CMK (cell line): ENCODE measurements around the gene GAS1.

Experiments used
- DNase-seq: peaks from one replicate; pipeline ENCODE4 v3.0.0-alpha.2; 2010; ENCODE audit warnings: low read depth

Gene GAS1

DNA sequence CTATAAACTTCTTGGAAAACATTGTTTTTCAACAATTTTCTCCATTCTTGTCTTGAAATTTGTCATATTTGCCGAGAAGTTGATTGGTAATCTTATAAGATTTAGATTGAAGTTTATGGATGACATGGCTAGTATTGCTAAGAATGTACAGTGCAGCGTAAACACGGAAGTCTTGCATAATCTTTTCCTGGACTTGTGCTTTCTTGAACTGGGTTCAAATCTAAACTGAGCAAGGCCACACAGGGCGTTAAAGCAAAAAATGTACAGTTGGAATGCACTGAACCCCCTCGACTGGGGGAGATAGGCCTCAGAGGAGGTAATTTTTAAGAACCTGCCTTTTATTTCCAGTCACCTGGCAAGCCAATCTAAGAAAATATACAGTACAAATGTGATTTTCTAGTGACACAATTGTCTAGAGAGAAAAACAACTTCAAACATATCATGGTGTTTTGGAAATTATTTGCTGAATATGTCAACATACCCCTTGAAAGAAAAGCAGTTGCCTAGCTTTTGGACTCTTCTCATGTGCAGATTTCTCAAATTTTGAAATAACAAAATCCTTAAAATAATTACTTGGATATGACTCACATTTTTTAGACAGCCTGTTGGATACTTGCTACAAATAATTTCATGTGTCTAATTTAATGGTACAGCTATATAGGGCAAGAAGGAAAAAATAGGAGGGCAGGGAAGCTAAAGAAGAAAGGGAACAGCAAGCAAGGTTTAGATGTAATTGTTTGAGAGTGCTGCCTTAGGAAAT is 18.5 kb upstream of the GAS1 start:
- DNase-seq = no peak

DNA sequence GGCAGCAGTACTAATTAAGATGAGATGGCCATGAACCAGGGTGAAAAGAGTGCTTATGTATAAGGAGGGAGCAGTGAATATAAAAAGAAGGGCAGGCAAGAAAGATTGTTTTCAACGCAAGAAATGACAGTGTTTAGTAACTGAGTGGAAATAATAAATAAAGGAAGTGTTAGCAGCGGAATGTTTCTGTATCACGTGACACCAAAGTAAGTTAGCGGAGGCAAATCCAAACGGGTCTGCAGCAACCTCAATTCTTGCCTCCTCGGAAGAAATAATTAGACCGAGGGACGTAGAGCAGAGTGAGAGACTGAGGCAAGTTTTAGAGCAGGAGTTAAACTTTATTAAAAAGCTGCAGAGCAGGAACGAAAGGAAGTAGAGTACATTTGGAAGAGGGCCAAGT is 15.4 kb upstream of the GAS1 start:
- DNase-seq = no peak

DNA sequence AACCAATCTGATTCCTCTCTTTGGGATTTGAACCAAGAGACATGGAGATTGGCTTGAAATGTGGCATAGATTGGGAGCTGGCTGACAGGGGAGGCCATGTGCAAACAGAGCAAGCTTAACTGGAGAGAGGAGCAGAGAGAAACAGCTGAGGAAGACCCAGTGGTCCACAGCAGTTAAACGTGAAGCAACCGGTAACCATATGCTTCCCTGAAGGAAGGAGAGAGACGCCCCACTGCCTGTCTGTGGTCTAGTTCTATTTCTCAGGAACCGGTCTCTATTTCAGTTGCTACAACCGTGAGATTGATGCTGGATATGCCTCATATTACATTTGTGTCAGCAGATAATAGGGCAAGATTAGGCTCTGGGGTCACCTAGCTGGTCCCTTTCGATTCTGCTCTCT is 13.6 kb upstream of the GAS1 start:
- DNase-seq = no peak

DNA sequence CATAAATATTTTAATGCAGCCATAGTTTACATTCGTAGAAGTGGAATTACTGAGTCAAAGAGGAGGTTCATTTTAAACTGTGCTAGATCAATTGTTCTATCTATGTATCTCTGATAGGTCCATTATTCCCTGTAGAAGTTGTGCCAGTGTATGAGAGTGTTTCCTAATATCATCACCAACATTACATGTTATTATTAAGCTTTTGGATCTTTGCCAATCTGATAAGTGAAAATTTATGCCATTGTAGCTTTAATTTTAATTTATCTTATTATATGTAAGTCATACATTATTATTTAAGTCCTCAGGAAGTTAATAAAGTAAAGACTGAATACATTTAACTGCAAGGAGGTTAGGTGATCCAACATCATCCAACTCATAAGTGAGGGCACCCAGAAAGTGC is 10.9 kb upstream of the GAS1 start:
- DNase-seq = no peak

DNA sequence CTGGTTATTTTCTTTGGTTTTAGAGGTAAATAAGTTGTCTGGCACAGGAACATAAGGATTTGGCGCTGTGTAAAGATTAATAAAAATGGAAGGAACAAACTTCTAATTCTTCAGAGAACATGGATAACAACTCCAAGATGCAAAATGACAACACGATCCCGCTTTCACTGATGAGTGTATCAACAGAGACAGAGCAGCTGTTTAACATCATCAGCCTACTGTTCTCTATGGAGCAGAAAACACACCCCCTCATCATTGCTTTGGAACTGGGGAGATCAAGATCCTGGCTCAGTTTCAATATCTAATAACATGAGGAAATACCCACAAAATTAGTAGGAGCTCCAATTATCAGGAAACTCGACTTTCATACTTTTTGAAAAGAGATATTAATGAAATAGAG is 8.3 kb upstream of the GAS1 start:
- DNase-seq = no peak

DNA sequence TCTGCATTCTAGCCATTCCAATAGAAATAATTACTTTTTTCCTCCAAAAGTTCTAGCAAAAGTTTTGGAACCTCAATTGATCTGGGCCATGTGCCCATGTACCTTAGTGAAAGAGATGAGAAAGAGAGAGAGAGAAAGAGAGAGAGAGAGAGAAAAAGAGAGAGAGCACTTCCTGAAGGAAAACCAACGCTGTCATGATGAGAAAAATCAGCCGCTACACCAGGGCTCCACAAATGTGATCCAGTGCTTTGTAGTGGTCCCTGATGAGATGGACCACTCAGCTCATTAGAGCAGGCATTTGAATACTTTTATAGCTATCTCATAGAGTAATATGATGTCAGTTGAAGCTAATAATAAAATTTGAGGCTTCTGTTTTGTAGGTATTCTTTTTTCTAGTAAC is 7.7 kb upstream of the GAS1 start:
- no peak for DNase-seq

DNA sequence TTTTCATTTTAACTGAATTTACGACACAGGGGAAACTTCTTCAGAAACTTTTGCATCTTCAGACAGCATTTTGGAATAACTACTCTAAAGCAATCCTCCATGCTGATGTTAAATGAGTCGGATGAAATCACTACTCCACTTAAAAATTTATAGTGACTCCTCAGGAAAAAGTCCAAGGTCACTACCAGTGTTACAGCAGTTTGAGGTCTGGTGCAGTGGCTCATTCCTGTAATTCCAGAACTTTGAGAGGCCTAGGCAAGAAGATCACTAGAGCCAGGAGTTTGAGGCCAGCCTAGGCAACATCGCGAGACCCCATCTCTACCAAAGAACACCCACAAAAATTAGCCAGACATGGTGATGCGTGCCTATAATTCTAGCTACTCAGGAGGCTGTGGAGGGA is 5.9 kb upstream of the GAS1 start:
- no peak for DNase-seq

DNA sequence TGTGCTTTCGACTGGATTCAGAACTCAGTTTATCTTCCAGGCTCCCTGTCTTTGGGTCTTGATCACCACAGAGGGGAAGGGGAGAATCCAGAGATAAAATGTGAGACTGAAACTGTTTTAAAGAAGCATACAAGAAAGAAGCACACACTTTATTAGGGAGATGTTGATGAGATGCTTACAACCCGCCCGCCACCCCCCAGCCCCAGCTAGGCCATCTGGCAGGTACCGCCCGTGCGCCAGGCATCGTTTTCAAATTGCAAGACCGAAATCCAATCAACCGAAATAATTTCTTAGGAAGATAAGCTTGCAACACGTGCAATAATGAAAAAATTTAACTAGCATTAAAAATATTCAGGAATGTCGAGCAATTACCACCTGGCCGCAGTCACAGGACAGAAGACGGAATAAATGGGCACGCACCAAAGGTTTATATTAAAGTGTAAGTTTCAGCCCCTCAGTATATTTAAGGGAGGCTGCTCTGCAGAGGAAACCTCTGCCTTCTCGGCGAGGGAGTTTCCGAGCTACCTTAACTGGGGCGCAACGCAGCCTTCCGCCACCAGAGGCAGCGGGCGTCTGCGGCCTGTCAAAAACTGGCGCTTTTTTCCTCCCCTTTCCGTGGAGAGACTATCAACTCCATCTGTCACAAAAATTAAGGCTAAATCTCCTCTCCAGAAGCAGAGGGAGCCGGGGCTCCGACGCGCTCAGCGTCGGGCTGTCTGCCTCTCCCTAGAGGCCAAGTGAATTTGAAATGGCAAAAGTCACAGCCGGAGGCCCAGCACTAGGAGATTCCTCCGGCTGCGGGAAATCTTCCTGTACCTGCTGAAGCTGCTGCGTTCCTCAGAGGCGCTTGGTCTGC is 996 bp upstream of the GAS1 start:
- DNase-seq = peak; percentile 30

DNA sequence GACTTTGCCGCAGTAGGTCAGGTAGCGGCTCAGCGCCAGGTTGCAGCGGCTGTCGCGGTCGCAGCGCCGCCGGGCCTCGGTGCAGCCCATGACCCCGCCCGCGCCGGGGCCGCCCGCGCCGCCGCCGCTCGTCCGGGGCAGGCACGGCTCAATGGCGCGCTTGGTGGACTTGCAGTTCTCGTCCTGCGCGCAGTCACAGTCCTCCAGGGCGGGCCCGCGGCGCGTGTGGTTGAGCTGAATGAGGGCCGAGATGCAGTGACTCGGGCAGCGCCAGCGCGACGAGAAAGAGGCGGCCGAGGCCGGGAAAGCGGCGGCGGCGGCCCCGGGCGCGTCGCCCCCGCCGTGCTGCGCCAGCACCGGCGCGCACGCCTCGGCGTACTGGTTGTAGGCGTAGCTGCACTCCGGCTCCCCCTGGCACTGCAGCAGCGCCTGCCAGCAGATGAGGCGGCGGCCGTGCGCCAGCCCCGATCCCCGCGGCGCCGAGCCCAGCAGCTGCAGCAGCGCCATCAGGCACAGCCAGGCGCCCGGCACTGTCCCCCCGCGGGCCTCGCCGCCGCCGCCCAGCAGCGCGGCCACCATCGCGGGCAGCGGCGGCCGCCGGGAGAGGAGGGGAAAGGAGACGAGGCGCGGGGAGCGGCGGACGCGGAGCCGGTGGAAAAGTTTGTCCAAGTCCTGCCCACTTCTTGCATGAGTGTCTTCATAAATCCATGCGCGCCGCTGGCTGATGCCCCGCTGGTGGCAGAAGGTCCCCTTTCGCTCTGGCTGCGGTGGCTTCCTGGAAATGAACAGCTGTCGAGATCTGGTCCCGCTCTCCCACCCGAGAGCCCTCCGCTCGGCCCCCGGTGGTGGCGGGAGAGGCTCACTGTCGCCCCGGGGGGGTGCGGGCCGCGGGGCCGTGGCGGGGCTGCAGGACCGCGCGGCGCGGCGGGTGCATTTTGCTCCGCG is 833 bp downstream of the GAS1 start:
- no peak for DNase-seq

DNA sequence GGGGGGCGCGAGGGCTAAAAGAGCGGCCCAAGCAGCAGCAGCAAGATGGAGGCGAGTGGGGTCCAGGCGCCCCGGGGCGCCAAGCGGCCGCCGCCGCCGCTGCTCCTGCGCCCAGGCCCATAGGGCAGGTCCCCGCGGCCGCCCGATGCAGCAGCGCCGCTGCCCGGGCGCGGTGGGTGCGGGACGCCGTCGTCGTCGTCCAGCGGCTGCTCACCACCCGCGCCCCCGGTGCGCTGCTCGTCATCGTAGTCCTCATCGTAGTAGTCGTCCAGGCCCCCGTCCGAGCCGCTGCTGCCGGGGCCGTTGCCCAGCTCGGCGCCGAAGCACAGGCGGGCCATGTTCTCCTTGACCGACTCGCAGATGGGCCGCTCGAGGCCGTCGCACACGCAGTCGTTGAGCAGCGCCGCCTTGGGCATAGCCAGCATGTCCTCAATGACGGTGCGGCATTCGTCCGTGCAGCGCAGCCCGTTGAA is 1.5 kb downstream of the GAS1 start:
- DNase-seq = no peak

DNA sequence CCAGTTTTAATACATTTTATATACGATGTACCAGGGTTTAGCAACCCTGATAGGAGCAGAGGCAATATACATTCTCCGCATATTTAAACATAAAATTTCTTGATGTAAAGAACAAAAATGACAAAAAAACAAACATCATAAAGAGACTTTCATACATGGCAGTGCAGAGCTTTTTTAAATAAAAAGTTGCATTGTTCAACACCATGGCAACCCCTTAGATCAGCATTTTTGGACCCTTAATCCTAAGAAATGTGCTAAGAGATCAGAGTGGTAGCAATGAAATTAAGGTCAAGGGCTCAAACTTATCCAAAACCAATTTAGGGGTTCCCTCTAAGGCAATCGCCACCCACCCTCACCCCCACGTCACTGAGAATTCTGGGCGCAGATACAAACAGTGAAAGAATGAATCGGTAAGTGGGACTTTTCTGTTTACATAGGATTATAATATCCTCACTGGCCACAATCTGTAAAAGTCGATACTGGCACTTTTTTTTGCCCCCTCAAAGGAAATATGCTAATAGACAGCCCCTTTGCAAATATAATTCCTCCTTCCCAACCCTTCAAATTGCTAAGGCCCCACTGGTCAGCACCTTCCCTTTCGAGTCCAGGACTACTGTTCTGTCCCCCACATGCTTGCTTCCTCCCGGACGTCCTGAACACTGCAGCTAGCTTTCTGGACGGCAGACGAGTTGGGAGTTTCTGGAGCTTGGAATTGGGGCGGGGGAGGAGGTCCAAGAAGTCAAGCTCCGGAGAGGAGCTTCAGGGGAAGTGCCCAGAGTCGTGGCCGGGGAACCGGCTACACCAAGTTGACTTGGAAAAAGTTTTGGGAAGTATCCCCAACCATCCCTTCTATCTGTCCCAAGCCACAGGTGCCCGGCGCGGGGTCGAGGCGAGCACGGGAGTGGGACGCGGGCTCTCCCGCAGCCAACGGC is 2.2 kb downstream of the GAS1 start:
- DNase-seq = no peak

DNA sequence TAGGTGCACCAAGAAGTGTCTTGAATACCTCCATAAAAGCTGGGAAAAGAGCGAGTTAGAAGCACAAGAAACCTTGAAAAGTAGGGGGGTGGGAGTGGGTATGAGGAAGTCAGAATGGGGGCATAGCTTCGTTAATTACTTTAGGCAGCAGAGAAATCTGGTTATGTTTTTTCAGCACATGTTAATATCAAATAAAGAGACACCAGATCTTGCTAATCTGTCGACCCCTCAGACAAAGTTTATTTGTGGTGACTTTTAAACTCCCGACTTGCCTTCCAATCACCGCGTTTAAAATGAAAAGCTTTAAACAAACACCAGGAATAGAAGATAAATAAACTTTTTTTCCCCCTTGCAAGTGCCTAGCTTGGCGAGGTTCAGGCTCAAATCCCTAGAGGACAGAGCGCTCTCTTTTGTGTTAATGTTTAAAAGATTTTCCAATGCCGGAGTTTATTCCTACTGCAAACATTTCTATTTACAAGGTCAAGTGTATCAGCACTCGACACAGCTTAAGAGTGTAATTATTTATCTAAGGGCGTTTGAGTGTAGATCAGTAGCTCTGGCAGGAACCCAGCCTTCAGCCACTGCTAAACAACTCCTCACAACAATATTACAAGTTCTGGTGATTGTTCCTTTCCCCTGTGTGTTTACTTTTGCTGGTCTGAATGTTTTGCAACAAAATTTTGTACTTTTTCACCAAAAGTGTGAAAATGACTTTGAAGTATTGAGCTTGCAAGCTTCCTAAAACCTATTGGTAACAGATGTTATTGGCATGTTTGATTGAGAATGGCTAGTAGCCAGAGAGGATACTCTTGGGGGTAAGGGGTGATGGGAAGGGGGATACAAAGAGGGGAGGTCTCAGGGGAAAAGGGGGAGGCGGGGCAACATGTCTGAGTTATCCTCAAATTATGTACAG is 3.8 kb downstream of the GAS1 start:
- no peak for DNase-seq

DNA sequence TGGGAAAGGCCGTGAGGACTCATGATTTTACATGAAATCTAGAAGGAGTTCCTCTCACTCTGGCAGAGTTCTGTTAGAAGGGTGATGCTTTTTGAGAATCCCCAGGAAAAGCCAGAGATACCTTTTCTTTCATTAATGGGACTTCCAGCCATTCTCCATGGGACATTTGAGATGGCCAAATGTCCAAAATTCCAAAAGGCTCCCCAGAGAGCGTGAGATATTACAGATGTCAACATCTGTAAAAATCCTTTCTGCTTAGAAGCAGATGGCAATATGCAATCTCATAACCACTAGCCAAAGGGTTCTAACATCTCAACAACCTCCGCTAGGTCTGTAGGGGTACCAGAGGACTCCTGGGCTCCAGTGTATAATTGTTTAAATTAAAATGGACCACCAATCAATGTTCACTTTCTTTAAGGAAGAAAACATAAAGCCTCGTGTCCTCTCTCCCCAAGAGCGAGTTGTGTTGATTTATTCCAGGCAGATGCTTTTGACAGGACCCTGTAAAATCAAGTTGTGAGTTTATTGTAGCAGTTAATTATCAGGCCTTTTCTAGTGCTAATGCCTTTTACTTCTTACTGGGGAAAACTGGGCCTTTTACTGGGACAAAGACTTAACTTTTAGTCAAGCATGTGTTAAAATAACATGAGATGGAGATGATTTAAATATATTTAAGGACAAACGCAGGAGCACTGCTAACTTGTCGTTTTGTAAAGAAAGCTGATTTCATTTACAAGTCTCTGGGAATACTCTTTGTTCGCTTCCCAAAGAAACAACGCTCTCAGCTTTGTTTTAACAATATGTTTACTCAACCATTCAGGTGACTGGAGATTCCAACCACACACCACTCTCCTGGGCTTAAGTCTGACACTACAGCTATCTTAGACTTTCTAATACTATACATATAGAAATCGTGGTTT is 4.8 kb downstream of the GAS1 start:
- DNase-seq = no peak

DNA sequence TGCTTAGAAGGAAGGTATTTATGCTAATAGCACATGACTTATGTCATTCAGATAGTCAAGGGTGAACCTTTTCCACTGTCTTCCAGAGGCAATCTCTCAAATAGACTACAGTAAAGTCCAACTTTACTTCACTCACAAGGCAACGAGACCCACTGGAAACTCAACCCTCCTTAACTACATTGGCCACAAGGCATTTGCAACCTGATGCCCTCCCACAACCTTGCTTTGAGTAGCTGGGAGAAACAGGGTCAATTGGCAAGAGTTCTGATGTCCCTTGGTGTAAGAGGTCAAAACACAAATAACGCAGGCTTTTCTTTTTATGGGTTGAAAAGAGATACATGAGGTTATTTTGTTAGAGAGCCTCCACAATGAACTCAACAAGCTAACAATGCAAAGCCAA is 6.1 kb downstream of the GAS1 start:
- no peak for DNase-seq

DNA sequence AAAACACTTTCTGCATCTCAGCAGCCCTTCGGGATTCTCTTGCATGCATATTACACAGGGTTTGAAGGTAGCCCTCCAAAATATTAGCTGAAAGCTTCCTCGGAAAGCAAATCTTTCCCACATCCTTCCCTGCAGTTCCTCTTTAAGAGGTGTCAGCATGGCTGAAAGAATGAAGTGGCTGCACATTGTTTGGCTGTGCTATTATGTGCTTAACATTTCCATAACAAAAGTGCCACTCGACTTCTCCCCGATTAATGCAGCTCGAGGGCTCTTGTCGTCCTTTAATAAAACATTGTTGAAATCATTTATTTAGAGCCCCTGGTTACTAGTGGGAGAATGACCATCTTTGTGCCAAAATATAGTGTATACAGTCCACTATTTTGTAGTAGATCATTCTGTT is 6.5 kb downstream of the GAS1 start:
- DNase-seq = no peak

DNA sequence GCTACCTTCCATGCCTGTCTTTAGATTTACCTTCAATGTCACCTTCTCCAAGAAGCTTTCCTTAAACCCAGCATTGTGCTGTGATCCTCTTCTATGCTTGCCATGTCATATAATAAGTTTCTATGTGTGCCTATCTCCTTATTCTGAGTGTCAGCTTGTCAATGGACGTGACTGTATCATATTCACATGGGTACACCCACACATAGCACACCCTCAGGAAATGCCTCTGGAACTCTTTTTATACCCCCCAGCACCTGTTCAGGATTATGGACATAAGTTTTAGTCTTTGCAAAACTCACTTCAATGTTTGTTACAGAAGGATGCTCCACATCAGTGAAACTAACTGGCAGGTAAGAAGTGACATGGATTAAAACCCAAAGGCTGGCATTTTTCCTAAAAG is 7.4 kb downstream of the GAS1 start:
- no peak for DNase-seq

DNA sequence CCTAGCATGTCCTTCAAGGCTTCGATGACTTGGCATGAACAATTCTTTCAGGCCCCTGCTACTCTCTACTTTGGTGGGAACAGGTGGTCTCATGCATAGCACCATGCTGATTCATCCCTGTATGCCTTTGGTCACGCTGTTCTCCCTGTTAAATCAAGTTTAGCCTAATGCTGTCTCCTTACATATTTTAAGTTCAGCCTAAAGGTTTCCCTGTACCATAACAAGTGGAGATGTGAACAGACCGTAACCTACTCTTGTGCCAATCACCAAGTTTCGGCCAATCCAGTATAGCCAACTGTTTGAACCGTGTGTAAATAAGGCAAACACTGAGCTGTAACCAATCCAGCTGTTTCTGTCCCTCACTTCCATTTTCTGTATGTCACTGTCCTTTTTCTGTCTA is 8.0 kb downstream of the GAS1 start:
- DNase-seq = no peak

DNA sequence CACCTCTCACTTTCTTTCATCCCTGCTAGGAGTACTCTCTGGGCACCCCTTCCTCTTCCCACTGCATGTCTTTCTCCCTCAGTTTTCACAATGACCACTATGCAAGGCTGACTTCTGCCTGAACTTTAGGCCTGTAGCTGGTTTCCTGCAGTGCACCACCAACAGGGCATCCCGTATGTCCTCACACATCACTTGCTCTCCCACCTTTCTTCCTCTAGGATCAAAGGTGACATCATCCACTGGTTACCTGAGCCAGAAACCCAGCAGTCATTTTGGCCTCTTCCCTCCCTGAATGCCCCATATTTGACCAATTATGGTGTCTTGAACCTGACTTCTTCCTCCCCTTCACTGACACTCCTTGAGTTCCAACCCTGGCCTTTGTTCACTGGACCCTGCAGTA is 8.5 kb downstream of the GAS1 start:
- no peak for DNase-seq

DNA sequence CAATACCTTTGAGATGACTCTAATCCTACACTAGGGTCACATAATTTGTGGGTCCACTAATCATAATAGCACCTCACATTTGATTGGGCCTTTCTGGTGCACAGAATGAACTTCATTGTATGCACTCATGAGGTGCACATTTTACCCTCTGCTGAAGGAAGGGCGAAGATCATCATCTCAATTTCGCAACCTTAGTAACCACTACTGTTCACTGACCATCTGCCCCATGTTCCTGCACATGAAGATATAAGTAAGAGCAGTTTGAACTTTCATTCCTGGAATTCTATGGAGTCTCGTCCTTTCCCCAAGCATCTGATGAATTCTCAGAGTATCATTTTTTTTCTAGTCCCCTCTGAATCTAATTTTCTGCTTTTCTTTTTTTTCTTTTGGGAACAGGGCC is 21.2 kb downstream of the GAS1 start:
- DNase-seq = no peak
